Endothelial cell (in vitro differentiated cells): ENCODE results near the gene CEACAM5. TPM values are rescaled to one million over a fixed set of nuclear protein-coding genes. Genes with fewer than 3 reads are reported as not detected.
"Not testable (repeated sequence)": the region's sequence is repeated elsewhere in the genome, so short reads cannot be mapped to it uniquely, and the experiment has no call there.

Source experiments
- DNase-seq: peaks from one replicate; pipeline ENCODE4 v3.0.0; 2021; ENCODE audit warnings: low spot score
- H3K27ac Mint-ChIP-seq: one replicate; pipeline ENCODE4 v1.8.0; 2021; ENCODE audit warnings: mixed read lengths, inconsistent platforms; ENCODE audit not compliant: unreplicated experiment
- H3K27me3 Mint-ChIP-seq: one replicate; pipeline ENCODE4 v1.8.0; 2021; ENCODE audit warnings: mild to moderate bottlenecking, moderate library complexity, mixed read lengths, inconsistent platforms; ENCODE audit not compliant: unreplicated experiment
- H3K36me3 Mint-ChIP-seq: one replicate; pipeline ENCODE4 v1.8.0; 2021; ENCODE audit warnings: mild to moderate bottlenecking, low read depth, mixed read lengths, inconsistent platforms; ENCODE audit not compliant: unreplicated experiment
- H3K4me1 Mint-ChIP-seq: one replicate; pipeline ENCODE4 v1.8.0; 2021; ENCODE audit warnings: mild to moderate bottlenecking, mixed read lengths, inconsistent platforms; ENCODE audit not compliant: unreplicated experiment
- H3K4me3 Mint-ChIP-seq: one replicate; pipeline ENCODE4 v1.8.0; 2021; ENCODE audit warnings: mild to moderate bottlenecking, mixed read lengths, inconsistent platforms; ENCODE audit not compliant: unreplicated experiment
- H3K9me3 Mint-ChIP-seq: one replicate; pipeline ENCODE4 v1.8.0; 2021; ENCODE audit warnings: mixed read lengths, inconsistent platforms; ENCODE audit not compliant: unreplicated experiment
- total RNA-seq: library from RNA; stranded (reverse); fragmentation: NEBNext Ultra II Directional; extraction: Animal tissue kit (Norgen Biotek cat#: 25700); gene quantifications from one replicate; pipeline ENCODE4 v1.2.1, GENCODE V29; 2021; ENCODE audit not compliant: unreplicated experiment
- TF ChIP-seq, protein P1 (sequence below): fragments of 200-600 bp; sonication (generic); IDR thresholded peaks from one replicate; pipeline ENCODE4 v1.5.0; 2021; ENCODE audit warnings: antibody characterized with exemption; ENCODE audit not compliant: unreplicated experiment

The CEACAM5 gene
- total RNA-seq, 1 donor from 2014 or later, result not detected

DNA sequence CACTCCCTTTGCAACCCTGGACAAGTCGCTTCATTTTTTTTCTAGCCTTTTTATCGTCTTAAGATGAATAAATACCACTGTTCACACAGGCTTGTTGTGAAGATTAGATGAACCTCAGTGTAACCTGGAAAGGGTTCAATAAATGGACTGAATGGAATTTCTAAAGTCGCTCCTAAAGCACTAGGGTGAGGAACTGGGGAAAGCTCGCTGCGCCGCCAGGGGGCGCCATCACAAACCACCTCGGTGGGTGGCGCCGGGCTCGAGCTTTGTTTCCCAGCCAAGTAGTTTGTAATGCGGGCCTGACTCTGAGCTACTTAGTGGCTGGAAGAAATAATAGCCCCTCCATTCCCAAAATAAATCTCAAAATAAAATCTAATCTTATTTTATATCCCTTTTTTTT lies 44.7 kb downstream of the CEACAM5 start:
- no peaks in the 10 kb centered on the region for H3K36me3 Mint-ChIP-seq
- peak; percentile 77 for DNase-seq
- H3K27ac Mint-ChIP-seq, result no peak overlapping the region
- no peaks in the 10 kb centered on the region for H3K4me1 Mint-ChIP-seq
- TF ChIP-seq, protein P1, sequence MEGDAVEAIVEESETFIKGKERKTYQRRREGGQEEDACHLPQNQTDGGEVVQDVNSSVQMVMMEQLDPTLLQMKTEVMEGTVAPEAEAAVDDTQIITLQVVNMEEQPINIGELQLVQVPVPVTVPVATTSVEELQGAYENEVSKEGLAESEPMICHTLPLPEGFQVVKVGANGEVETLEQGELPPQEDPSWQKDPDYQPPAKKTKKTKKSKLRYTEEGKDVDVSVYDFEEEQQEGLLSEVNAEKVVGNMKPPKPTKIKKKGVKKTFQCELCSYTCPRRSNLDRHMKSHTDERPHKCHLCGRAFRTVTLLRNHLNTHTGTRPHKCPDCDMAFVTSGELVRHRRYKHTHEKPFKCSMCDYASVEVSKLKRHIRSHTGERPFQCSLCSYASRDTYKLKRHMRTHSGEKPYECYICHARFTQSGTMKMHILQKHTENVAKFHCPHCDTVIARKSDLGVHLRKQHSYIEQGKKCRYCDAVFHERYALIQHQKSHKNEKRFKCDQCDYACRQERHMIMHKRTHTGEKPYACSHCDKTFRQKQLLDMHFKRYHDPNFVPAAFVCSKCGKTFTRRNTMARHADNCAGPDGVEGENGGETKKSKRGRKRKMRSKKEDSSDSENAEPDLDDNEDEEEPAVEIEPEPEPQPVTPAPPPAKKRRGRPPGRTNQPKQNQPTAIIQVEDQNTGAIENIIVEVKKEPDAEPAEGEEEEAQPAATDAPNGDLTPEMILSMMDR, result peak; percentile 86
- no peak overlapping the region for H3K4me3 Mint-ChIP-seq
- no peaks in the 10 kb centered on the region for H3K9me3 Mint-ChIP-seq
- peaks cover 3% of the 10 kb centered on the region for H3K27me3 Mint-ChIP-seq

DNA sequence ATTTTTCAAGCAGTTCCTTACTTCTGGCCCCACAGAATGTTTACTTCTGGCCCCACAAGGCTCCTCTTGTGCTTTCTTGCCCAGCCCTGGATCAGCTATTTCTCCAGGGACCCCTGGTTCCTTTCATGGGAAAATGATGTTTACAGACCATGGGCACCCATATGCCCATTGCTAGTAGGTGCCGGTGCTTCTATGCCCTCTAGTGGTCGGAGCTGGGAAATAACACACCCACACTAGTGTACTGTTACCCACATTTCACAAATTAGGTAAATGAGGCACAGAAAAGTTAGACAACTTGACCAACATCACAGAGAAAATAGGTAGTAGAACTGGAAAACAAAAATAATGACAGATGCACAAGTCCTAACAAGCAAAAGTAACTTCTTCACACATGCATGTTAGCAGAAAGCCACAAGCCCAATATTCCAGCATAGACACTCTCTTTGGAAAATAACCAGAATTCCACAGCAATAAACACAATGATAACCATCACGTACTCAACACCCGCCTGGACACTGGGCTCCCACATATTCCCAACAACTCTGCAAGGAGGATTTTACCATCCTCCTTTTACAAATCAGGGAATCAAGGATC lies 45.6 kb downstream of the CEACAM5 start:
- peaks cover 3% of the 10 kb centered on the region for H3K27me3 Mint-ChIP-seq
- DNase-seq, result peak; percentile 64
- TF ChIP-seq, protein P1, result peak; percentile 77
- H3K4me1 Mint-ChIP-seq, result no peaks in the 10 kb centered on the region
- no peaks in the 10 kb centered on the region for H3K9me3 Mint-ChIP-seq
- H3K36me3 Mint-ChIP-seq, result no peaks in the 10 kb centered on the region
- no peak overlapping the region for H3K4me3 Mint-ChIP-seq
- H3K27ac Mint-ChIP-seq, result no peak overlapping the region

DNA sequence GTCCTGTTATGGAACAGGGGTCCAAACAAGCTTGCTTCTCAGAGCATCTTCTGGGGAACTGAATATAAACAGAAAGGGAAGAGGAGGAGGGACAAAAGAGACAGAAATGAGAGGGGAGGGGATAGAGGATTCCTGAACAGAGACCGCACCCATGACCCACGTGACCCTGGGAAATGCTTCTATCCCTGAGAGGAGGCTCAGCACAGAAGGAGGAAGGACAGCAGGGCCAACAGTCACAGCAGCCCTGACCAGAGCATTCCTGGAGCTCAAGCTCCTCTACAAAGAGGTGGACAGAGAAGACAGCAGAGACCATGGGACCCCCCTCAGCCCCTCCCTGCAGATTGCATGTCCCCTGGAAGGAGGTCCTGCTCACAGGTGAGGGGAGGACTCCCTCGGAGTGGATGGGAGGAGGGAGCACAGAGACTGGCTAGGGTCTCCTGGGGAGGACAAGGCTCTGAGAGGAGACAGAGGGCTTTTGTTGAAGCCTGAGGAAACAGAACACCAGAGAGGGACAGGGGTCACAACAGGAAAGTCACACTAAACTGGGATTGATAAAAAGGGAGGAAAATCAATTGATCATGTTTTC lies 47.0 kb downstream of the CEACAM5 start, which contains the start of gene CEACAM6:
TSS of gene CEACAM6 (plus strand) at position 203 of the 586 bp plus-strand sequence. CDS start at position 312, 109 bp downstream.
- no peak for DNase-seq
- no peaks in the 10 kb centered on the region for H3K36me3 Mint-ChIP-seq
- no peaks in the 10 kb centered on the region for H3K4me1 Mint-ChIP-seq
- peaks cover 3% of the 10 kb centered on the region for H3K27me3 Mint-ChIP-seq
- no peak within 1 kb of the TSS for H3K4me3 Mint-ChIP-seq
- no peaks in the 10 kb centered on the region for H3K9me3 Mint-ChIP-seq
- H3K27ac Mint-ChIP-seq, result no peak within 1 kb of the TSS
- TF ChIP-seq, protein P1, result no peak

DNA sequence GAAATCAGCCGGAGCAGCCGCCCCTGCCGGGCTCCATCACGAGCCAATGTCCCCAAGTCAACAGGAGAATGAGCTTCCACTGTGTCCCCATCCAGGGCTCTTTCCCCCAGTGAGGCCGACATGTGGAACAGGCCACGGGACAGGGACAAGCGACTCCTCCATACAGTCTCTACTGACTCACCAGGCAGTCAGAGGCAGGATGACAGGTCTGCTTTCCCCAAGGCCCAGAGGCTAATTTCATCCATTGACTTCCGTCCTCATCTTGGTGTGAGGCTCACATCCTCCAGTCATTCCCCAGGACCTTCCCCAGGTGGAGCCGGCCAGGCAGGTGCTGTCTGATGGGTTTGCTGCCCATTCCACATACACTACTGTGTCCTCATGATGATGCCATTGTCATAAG lies 50.4 kb downstream of the CEACAM5 start:
- Mint-ChIP-seq H3K27me3 (peaks cover 2% of the 10 kb centered on the region), H3K36me3 (no peaks in the 10 kb centered on the region), H3K4me1 (no peaks in the 10 kb centered on the region), H3K27ac (no peak overlapping the region), H3K4me3 (no peak overlapping the region), H3K9me3 (no peaks in the 10 kb centered on the region)
- no peak for DNase-seq
- TF ChIP-seq, protein P1, result no peak

DNA sequence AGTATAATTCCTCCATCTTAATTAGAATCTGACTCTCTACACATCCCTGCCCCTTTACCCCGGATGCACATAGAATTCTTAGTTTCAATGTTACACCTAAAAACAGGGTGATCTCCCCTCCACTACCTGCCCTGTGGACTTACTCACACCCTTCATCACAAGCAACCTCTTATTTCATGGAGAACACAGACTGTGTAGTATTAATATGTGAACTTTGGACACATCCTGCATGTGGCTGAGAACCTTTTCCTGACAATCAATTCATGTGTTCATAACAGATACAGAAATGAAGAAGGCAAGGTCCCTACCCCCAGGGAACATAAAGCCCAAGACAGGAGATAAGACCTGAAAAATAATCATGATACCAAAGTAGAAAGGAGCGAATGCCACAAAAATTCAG lies 58.7 kb downstream of the CEACAM5 start:
- H3K9me3 Mint-ChIP-seq, result no peaks in the 10 kb centered on the region
- no peak overlapping the region for H3K4me3 Mint-ChIP-seq
- DNase-seq, result no peak
- no peaks in the 10 kb centered on the region for H3K4me1 Mint-ChIP-seq
- H3K36me3 Mint-ChIP-seq, result no peaks in the 10 kb centered on the region
- H3K27ac Mint-ChIP-seq, result no peak overlapping the region
- TF ChIP-seq, protein P1, result no peak
- H3K27me3 Mint-ChIP-seq, result peaks cover 2% of the 10 kb centered on the region

DNA sequence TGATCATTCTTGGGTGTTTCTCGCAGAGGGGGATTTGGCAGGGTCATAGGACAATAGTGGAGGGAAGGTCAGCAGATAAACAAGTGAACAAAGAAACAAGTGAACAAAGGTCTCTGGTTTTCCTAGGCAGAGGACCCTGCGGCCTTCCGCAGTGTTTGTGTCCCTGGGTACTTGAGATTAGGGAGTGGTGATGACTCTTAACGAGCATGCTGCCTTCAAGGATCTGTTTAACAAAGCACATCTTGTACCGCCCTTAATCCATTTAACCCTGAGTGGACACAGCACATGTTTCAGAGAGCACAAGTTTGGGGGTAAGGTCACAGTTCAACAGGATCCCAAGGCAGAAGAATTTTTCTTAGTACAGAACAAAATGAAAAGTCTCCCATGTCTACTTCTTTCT lies 59.7 kb downstream of the CEACAM5 start:
- H3K4me3 Mint-ChIP-seq, H3K9me3 Mint-ChIP-seq, DNase-seq, H3K36me3 Mint-ChIP-seq, H3K4me1 Mint-ChIP-seq, H3K27ac Mint-ChIP-seq, H3K27me3 Mint-ChIP-seq: not testable (repeated sequence)
